Osteocyte (in vitro differentiated cells): Measurements from ENCODE around the gene NPIPA5. TPM values are rescaled to one million over a fixed set of nuclear protein-coding genes. Genes with fewer than 3 reads are reported as not detected.
"Not testable (repeated sequence)": the region's sequence is repeated elsewhere in the genome, so short reads cannot be mapped to it uniquely, and the experiment has no call there.

Experiments used
- DNase-seq: peaks from one replicate; pipeline ENCODE4 v3.0.0; 2021; ENCODE audit warnings: mixed read lengths; ENCODE audit not compliant: unreplicated experiment; ENCODE audit errors: extremely low spot score
- H3K27ac Mint-ChIP-seq: one replicate; pipeline ENCODE4 v1.8.0; 2021; ENCODE audit warnings: mild to moderate bottlenecking, mixed read lengths; ENCODE audit not compliant: unreplicated experiment
- H3K27me3 Mint-ChIP-seq: one replicate; pipeline ENCODE4 v1.8.0; 2021; ENCODE audit warnings: mixed read lengths; ENCODE audit not compliant: unreplicated experiment
- H3K36me3 Mint-ChIP-seq: one replicate; pipeline ENCODE4 v1.8.0; 2021; ENCODE audit warnings: mixed read lengths; ENCODE audit not compliant: unreplicated experiment
- H3K4me1 Mint-ChIP-seq: one replicate; pipeline ENCODE4 v1.8.0; 2021; ENCODE audit warnings: mixed read lengths; ENCODE audit not compliant: unreplicated experiment
- H3K4me3 Mint-ChIP-seq: one replicate; pipeline ENCODE4 v1.8.0; 2021; ENCODE audit warnings: mild to moderate bottlenecking, moderate library complexity, mixed read lengths; ENCODE audit not compliant: unreplicated experiment
- H3K9me3 Mint-ChIP-seq: one replicate; pipeline ENCODE4 v1.8.0; 2021; ENCODE audit warnings: mixed read lengths; ENCODE audit not compliant: unreplicated experiment
- CTCF ChIP-seq: fragments of 200-600 bp; sonication (generic); IDR thresholded peaks from 2 replicates; pipeline ENCODE4 v1.5.0; 2021; ENCODE audit warnings: antibody characterized with exemption, mild to moderate bottlenecking, moderate library complexity
- total RNA-seq: library from RNA; stranded (reverse); gene quantifications from 2 replicates; pipeline ENCODE4 v1.2.1, GENCODE V29; 2021

Gene NPIPA5
- total RNA-seq, 1 donor from 2014 or later: 8.0 TPM

- DNase-seq: no peak
- no peak overlapping the region for H3K27ac Mint-ChIP-seq
- no peaks in the 10 kb centered on the region for H3K4me1 Mint-ChIP-seq
- H3K9me3 Mint-ChIP-seq: no peaks in the 10 kb centered on the region
- H3K27me3 Mint-ChIP-seq: peaks cover 13% of the 10 kb centered on the region
- H3K4me3 Mint-ChIP-seq: no peak overlapping the region
- no peak for TF ChIP-seq CTCF
- no peaks in the 10 kb centered on the region for H3K36me3 Mint-ChIP-seq
Observed at GRCh38 chr16:15418206-15418605, 40.1 kb upstream of the NPIPA5 start.

GRCh38 chr16:15417197-15417596, 39.1 kb upstream of the NPIPA5 start:
- Mint-ChIP-seq H3K27me3 (peaks cover 10% of the 10 kb centered on the region), H3K9me3 (no peaks in the 10 kb centered on the region), H3K4me3 (no peak overlapping the region), H3K27ac (no peak overlapping the region), H3K36me3 (no peaks in the 10 kb centered on the region), H3K4me1 (no peaks in the 10 kb centered on the region)
- no peak for DNase-seq
- TF ChIP-seq CTCF: no peak

- Mint-ChIP-seq H3K4me1 (no peaks in the 10 kb centered on the region), H3K27ac (no peak overlapping the region), H3K9me3 (no peaks in the 10 kb centered on the region), H3K36me3 (no peaks in the 10 kb centered on the region), H3K4me3 (no peak overlapping the region), H3K27me3 (peaks cover 4% of the 10 kb centered on the region)
- TF ChIP-seq CTCF: no peak
- no peak for DNase-seq
Observed at GRCh38 chr16:15415511-15415985, 37.5 kb upstream of the NPIPA5 start.

GRCh38 chr16:15409476-15409875, 31.4 kb upstream of the NPIPA5 start:
- H3K27me3 Mint-ChIP-seq, H3K4me1 Mint-ChIP-seq, H3K9me3 Mint-ChIP-seq, H3K27ac Mint-ChIP-seq, H3K4me3 Mint-ChIP-seq, DNase-seq, H3K36me3 Mint-ChIP-seq: not testable (repeated sequence)

- H3K27ac Mint-ChIP-seq, H3K36me3 Mint-ChIP-seq, H3K4me1 Mint-ChIP-seq, H3K4me3 Mint-ChIP-seq, DNase-seq, H3K9me3 Mint-ChIP-seq, H3K27me3 Mint-ChIP-seq: not testable (repeated sequence)
Observed at GRCh38 chr16:15407756-15408155, 29.7 kb upstream of the NPIPA5 start.

- H3K9me3 Mint-ChIP-seq: no peaks in the 10 kb centered on the region
- TF ChIP-seq CTCF: no peak
- H3K27ac Mint-ChIP-seq: no peak overlapping the region
- no peaks in the 10 kb centered on the region for H3K4me1 Mint-ChIP-seq
- DNase-seq: no peak
- H3K4me3 Mint-ChIP-seq: no peak overlapping the region
- no peaks in the 10 kb centered on the region for H3K27me3 Mint-ChIP-seq
- no peaks in the 10 kb centered on the region for H3K36me3 Mint-ChIP-seq
Observed at GRCh38 chr16:15404792-15405191, 26.7 kb upstream of the NPIPA5 start.

GRCh38 chr16:15404091-15404490, 26.0 kb upstream of the NPIPA5 start:
- not testable (repeated sequence) for H3K4me1 Mint-ChIP-seq, H3K9me3 Mint-ChIP-seq, DNase-seq, H3K27ac Mint-ChIP-seq, H3K27me3 Mint-ChIP-seq, H3K4me3 Mint-ChIP-seq, H3K36me3 Mint-ChIP-seq
